Colonic mucosa (tissue), 4 donors: ENCODE results near the gene RNU7-1. TPM values are rescaled to one million over a fixed set of nuclear protein-coding genes. Genes with fewer than 3 reads are reported as not detected.
"Not testable (repeated sequence)": the region's sequence is repeated elsewhere in the genome, so short reads cannot be mapped to it uniquely, and the experiment has no call there.

Experiments
- DNase-seq: peaks from one replicate; pipeline ENCODE4 v3.0.0-alpha.2; 2020
- H3K27ac ChIP-seq: fragments of 200-600 bp; one replicate; pipeline ENCODE4 v1.8.0; 2021
- H3K27me3 ChIP-seq: fragments of 200-600 bp; one replicate; pipeline ENCODE4 v1.8.0; 2021
- H3K36me3 ChIP-seq: fragments of 200-600 bp; one replicate; pipeline ENCODE4 v1.8.0; 2021
- H3K4me1 ChIP-seq: fragments of 200-600 bp; one replicate; pipeline ENCODE4 v1.8.0; 2021; ENCODE audit warnings: mild to moderate bottlenecking
- H3K4me3 ChIP-seq: fragments of 200-600 bp; one replicate; pipeline ENCODE4 v1.8.0; 2021
- H3K9ac ChIP-seq, 2 donors: one replicate each; pipeline ENCODE4 v1.7.0; 2013; ENCODE audit warnings: control low read depth in 2 of 2, low read depth in 2 of 2, low read length in 2 of 2
- H3K9me3 ChIP-seq: fragments of 200-600 bp; one replicate; pipeline ENCODE4 v1.8.0; 2021
- intact Hi-C: fragments of 100-400 bp; cut with DNase I; formaldehyde crosslinking; loops from one replicate; pipeline ENCODE4 v1.14.1; 2022
- total RNA-seq, 2 donors: library from RNA; stranded (reverse); fragmentation: NEBNext Ultra II Directional in 1 of 2; extraction: Animal tissue kit (Norgen Biotek cat#: 25700) in 1 of 2; gene quantifications; one replicate each; pipeline ENCODE4 v1.2.1, GENCODE V29; 2021
- TF ChIP-seq, protein P1 (sequence below): fragments of 200-600 bp; IDR thresholded peaks from one replicate; pipeline ENCODE4 v1.8.0; 2022; ENCODE audit warnings: antibody characterized with exemption, mild to moderate bottlenecking
- donor health status: healthy.
- donor health status: DM: no; HTN: no; CAD: no.
- donor health status: DM: no; HTN: no; CAD: no.

RNU7-1 gene
- total RNA-seq, 2 donors from 2014 or later: not detected

DNA sequence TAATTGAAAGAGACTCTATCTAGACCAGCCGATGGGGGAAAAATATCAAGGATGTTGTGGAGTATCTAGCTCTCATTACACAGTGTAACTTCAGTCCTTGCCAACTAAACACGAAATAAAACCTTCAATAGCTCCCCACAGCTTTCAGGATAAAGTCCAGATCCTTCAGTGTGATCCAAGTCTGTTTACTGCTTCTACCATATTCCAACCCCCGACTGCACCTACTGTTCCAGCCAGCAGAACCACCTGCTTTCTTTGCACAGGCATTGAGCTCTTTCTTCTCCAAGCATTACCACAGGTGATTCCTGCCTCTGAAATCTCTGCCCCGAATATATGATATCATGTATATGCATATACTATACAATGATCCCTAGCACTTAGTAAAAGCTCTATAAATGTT is 41.2 kb upstream of the RNU7-1 start:
- intact Hi-C loops: no loop called here
- Histone ChIP-seq H3K9me3 (no peaks in the 10 kb centered on the region), H3K4me1 (peaks cover 13% of the 10 kb centered on the region), H3K27ac (no peak overlapping the region), H3K27me3 (no peaks in the 10 kb centered on the region), H3K36me3 (no peaks in the 10 kb centered on the region), H3K4me3 (no peak overlapping the region), H3K9ac (no peak overlapping the region)
- no peak for DNase-seq
- TF ChIP-seq, protein P1, sequence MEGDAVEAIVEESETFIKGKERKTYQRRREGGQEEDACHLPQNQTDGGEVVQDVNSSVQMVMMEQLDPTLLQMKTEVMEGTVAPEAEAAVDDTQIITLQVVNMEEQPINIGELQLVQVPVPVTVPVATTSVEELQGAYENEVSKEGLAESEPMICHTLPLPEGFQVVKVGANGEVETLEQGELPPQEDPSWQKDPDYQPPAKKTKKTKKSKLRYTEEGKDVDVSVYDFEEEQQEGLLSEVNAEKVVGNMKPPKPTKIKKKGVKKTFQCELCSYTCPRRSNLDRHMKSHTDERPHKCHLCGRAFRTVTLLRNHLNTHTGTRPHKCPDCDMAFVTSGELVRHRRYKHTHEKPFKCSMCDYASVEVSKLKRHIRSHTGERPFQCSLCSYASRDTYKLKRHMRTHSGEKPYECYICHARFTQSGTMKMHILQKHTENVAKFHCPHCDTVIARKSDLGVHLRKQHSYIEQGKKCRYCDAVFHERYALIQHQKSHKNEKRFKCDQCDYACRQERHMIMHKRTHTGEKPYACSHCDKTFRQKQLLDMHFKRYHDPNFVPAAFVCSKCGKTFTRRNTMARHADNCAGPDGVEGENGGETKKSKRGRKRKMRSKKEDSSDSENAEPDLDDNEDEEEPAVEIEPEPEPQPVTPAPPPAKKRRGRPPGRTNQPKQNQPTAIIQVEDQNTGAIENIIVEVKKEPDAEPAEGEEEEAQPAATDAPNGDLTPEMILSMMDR: no peak

DNA sequence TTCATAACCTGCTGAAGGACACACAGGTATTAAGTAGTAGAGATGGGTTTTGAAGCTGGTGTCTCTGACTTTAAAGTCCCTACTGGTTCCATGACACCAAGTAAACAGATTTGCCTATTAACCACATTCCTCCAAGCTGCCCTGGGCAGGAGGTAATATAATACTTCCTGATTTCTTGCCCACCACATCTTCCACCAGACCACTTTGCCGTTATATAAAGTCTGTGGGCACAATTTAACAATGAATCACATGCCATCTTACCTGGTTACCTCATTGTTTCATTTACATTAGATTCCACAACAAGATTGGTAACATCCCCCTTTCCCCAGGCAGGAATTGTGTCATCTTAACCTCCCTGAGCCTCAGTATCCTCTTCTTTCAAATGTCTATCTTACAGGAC is 39.9 kb upstream of the RNU7-1 start:
- DNase-seq: no peak
- H3K36me3 ChIP-seq: no peaks in the 10 kb centered on the region
- no peaks in the 10 kb centered on the region for H3K9me3 ChIP-seq
- no peak overlapping the region for H3K4me3 ChIP-seq
- H3K9ac ChIP-seq: no peak overlapping the region
- intact Hi-C loops: no loop called here
- no peaks in the 10 kb centered on the region for H3K27me3 ChIP-seq
- TF ChIP-seq, protein P1: no peak
- no peak overlapping the region for H3K27ac ChIP-seq
- H3K4me1 ChIP-seq: peaks cover 13% of the 10 kb centered on the region

DNA sequence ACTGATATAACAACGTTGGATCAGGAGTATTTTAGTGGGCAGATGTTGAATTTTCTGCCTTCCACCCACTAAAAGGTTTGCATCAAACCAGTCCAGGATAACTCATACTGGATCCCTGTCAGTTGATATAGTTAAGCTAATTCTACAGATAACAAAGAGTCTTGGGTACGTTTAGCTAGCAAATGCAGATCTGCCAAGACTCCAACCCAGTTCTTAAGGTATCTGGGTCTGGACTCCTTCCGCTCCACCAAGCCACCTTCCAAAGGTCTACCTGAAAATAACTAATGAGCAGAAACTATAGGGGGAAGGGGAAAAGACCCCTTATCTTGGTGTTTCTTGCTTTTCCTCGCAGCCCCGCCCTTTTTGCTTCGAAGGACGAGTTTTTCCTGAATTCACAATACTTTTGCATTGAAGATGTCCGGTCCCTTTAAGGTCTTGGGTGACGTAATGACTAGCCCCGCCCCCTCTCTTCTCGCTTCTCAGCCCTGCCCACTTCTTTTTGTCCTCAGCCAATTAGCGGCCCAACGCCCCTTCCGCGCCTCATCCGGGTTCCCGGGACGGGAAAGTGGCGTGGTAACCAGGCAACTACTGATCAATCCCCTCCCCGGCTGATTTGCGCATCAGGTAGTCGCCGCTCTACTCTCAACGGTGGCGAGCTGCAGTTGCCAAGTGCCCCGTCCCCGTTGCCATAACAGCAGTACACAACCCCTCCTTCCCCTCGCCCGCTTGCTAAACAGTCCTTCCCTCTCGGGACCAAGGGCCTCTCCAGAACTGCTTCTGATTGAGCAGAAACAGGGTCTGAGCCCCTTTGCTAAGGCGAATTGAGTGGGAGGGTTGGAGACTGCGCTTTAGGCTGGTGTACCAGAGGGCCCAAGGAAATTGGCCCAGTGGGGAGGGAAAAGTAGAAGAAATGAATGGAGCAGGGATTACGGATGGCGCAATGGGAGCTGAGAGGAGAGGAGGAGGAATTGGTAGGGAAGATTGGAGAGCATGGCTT is 39.0 kb upstream of the RNU7-1 start, which contains the start of gene LRRC23:
Gene LRRC23, plus strand, starts transcription at position 543 of the 997 bp plus-strand sequence. CDS start 812 bp downstream, outside the sequence.
- no peaks in the 10 kb centered on the region for H3K9me3 ChIP-seq
- no peaks in the 10 kb centered on the region for H3K36me3 ChIP-seq
- DNase-seq: peak; percentile 99
- peak within 1 kb of the TSS; percentile 63 for H3K27ac ChIP-seq
- intact Hi-C loops: no loop called here
- peak within 1 kb of the TSS; percentile 56 for H3K4me3 ChIP-seq
- H3K4me1 ChIP-seq: peaks cover 10% of the 10 kb centered on the region
- TF ChIP-seq, protein P1: no peak
- peak within 1 kb of the TSS; percentile 83 to 94 for H3K9ac ChIP-seq
- H3K27me3 ChIP-seq: no peaks in the 10 kb centered on the region

DNA sequence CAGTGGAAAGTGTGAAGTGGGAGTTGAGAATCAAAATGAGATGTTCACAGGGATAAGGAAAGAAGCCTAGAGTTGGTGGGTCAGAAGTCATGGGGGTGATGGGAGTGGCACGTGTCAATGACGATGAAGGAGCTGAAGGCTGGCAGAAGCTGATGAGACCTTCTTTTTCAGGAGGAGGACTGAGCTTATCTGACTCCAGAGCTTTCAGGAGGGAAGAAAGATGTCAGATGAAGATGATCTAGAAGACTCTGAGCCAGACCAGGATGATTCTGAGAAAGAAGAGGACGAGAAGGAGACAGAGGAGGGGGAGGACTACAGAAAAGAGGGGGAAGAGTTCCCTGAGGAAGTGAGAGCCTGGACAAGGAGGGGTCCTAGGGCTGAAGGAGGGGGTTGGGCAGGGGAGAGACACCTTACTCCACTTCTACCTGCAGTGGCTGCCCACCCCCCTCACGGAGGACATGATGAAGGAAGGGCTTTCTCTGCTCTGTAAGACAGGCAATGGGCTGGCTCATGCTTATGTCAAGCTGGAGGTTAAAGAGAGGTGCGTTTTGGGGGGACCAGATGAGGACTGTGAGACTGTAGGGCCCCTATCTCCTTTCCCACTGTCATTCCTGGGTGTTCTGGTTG is 38.1 kb upstream of the RNU7-1 start:
- Histone ChIP-seq H3K36me3 (no peaks in the 10 kb centered on the region), H3K4me1 (peaks cover under 1% of the 10 kb centered on the region), H3K27ac (no peak overlapping the region), H3K27me3 (no peaks in the 10 kb centered on the region), H3K9ac (peak overlapping the region; percentile 83 to 94), H3K9me3 (no peaks in the 10 kb centered on the region), H3K4me3 (no peak overlapping the region)
- TF ChIP-seq, protein P1: no peak
- intact Hi-C loops: no loop called here
- no peak for DNase-seq

DNA sequence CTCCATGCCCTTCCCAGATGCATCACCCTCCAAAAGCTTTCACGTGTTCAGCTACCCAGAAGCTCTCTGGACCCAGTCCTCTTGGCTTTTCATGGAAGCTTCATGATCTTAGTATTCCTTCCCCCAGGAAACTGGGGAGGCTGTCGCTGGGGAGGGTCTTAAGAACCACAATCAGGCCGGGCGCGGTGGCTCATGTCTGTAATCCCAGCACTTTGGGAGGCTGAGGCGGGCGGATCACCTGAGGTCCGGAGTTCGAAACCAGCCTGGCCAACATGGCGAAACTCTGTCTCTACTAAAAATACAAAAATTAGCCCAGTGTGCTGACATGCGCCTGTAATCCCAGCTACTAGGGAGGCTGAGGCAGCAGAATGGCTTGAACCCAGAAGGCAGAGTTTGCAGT is 35.5 kb upstream of the RNU7-1 start:
- intact Hi-C loops, H3K9me3 ChIP-seq, DNase-seq, H3K4me1 ChIP-seq, H3K36me3 ChIP-seq, H3K27me3 ChIP-seq, H3K27ac ChIP-seq, H3K9ac ChIP-seq, H3K4me3 ChIP-seq: not testable (repeated sequence)
